PC-9 (cell line): ENCODE measurements around the gene KCNC4. TPM values are rescaled to one million over a fixed set of nuclear protein-coding genes. Genes with fewer than 3 reads are reported as not detected.

Experiments used
- BruUV-seq: library from RNA; stranded (reverse); fragments of 400-500 nt; replicated peaks from 2 replicates; lab custom pipeline; 2021; lab: Mats Ljungman, UMichigan
- CTCF ChIA-PET: fragments of 300-600 bp; sonication (Branson Sonifier 250); formaldehyde crosslinking; loops from one replicate; lab custom pipeline; 2022; ENCODE audit warnings: antibody characterized with exemption; lab: Charles Lee
- POLR2A ChIA-PET: fragments of 300-600 bp; sonication (Branson Sonifier 250); formaldehyde crosslinking; loops from one replicate; lab custom pipeline; 2022; ENCODE audit warnings: antibody characterized with exemption; ENCODE audit not compliant: unreplicated experiment; lab: Charles Lee
- DNase-seq, 2 experiments: peaks; one replicate each; pipeline versions ENCODE4 v3.0.0 to v3.0.0-alpha.2; 2015 to 2022; ENCODE audit warnings: mixed read lengths in 1 of 2
- H2AFZ ChIP-seq: fragments of 200-600 bp; sonication (generic); 2 replicates; pipeline ENCODE4 v1.8.1; 2017; ENCODE audit warnings: antibody characterized with exemption
- H3F3A ChIP-seq: fragments of 200-600 bp; sonication (generic); 2 replicates; pipeline ENCODE4 v1.8.1; 2017; ENCODE audit warnings: antibody characterized with exemption, mild to moderate bottlenecking, low read depth; ENCODE audit not compliant: insufficient read depth
- H3K27ac ChIP-seq: fragments of 200-600 bp; sonication (generic); 2 replicates; pipeline ENCODE4 v1.6.1; 2016; ENCODE audit warnings: mixed run types
- H3K27me3 ChIP-seq: fragments of 200-600 bp; sonication (generic); 2 replicates; pipeline ENCODE4 v1.6.1; 2016; ENCODE audit warnings: low read depth, mixed run types; ENCODE audit not compliant: insufficient read depth
- H3K36me3 ChIP-seq: fragments of 200-600 bp; sonication (generic); 2 replicates; pipeline ENCODE4 v1.6.1; 2016; ENCODE audit warnings: low read depth, mixed run types
- H3K4me1 ChIP-seq: fragments of 200-600 bp; sonication (generic); replicated peaks from 2 replicates; pipeline ENCODE4 v1.6.1; 2016; ENCODE audit warnings: mixed run types; ENCODE audit not compliant: insufficient read depth
- H3K4me2 ChIP-seq: fragments of 200-600 bp; sonication (generic); 2 replicates; pipeline ENCODE4 v1.6.1; 2017; ENCODE audit warnings: mixed run types
- H3K4me3 ChIP-seq: fragments of 200-600 bp; sonication (generic); 2 replicates; pipeline ENCODE4 v1.6.1; 2016; ENCODE audit warnings: mixed run types
- H3K79me2 ChIP-seq: fragments of 200-600 bp; sonication (generic); 2 replicates; pipeline ENCODE4 v1.6.1; 2017; ENCODE audit warnings: low read depth, mixed run types
- H3K9me2 ChIP-seq: fragments of 200-600 bp; sonication (generic); 2 replicates; pipeline ENCODE4 v1.8.1; 2017; ENCODE audit warnings: mild to moderate bottlenecking; ENCODE audit not compliant: insufficient read depth
- H3K9me3 ChIP-seq: fragments of 200-600 bp; sonication (generic); 2 replicates; pipeline ENCODE4 v1.8.1; 2016; ENCODE audit warnings: low read depth; ENCODE audit not compliant: insufficient read depth
- H4K20me1 ChIP-seq: fragments of 200-600 bp; sonication (generic); 2 replicates; pipeline ENCODE4 v1.8.1; 2017; ENCODE audit not compliant: insufficient read depth
- EZH2 ChIP-seq: fragments of 200-600 bp; sonication (generic); IDR thresholded peaks from 2 replicates; pipeline ENCODE4 v1.8.0; 2017; ENCODE audit warnings: antibody characterized with exemption, low read depth
- intact Hi-C: fragments of 100-400 bp; cut with micrococcal nuclease; formaldehyde crosslinking; loops from one replicate; pipeline ENCODE4 v1.10.0; 2022; ENCODE audit not compliant: unreplicated experiment
- total RNA-seq: library from RNA; stranded (reverse); gene quantifications from 2 replicates; pipeline ENCODE4 v1.2.3, GENCODE V29; 2021
- TF ChIP-seq, protein P1 (sequence below): fragments of 200-600 bp; sonication (generic); conservative IDR thresholded peaks from 2 replicates; pipeline ENCODE4 v1.6.1; 2017; ENCODE audit warnings: mixed run types, antibody characterized with exemption, mild to moderate bottlenecking, moderate library complexity

The KCNC4 gene
- total RNA-seq, 1 experiment from 2014 or later: 8.6 TPM

DNA sequence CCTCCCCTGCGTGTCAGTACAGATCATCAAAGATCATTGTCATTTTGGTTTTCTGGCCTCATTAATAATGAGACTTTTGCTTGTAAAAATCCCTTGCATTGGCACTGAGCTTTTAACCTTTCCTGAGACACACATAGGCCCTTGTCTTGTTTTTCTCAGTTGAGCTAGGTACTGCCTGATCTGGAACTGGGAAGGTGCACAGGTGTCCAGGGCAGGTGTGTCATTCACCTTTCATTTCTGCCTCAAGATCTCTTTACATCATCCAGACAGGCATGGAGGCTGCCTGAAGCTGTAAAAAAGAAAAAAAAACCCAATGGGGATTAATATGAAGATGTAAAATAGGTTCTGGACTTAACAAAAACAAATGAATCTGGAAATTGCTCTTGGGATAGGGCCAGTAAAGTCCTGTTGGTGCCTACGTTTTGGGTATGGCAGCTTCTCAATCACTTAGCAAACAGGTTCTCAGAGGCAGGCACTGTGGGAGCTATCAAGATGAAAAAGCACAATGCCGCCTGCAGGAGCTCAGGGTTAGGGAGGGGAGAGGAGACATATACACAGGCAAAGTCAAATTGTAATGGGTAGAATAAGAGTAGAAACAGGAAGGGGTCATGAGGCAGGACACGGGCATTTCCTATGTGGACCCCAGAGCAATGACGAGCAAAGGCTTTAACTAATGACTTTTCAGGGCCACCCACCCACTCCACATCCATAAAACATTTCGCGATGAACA, 1.0 kb upstream of the KCNC4 start:
- no TSS peak for BruUV-seq
- peak overlapping the region; percentile 65; the same call in 1 of the 2 replicates for H3K4me3 ChIP-seq
- H3K27ac ChIP-seq: no peak overlapping the region
- intact Hi-C loops: loop anchor here (1.0 kb wide), 1 partner anchor 287 kb away; no protein-coding TSS in a partner anchor
- no peaks in the 10 kb centered on the region for H3K9me2 ChIP-seq
- H2AFZ ChIP-seq: no peak overlapping the region
- ChIA-PET CTCF (interaction anchor here (0.6 to 2.7 kb wide), 6 partner anchors 103 to 1538 kb away, joined by 3 to 25 read pairs (median 5); partner anchors contain the start of gene RBM15), POLR2A (interaction anchor here (0.7 kb wide), 1 partner anchor 128 kb away, joined by 3 read pairs; no protein-coding TSS in a partner anchor)
- no peak for DNase-seq
- peak overlapping the region; percentile 87 for H3K4me2 ChIP-seq
- no peaks in the 10 kb centered on the region for H3K36me3 ChIP-seq
- no peaks in the 10 kb centered on the region for H3K9me3 ChIP-seq
- H4K20me1 ChIP-seq: peaks cover 8% of the 10 kb centered on the region; the same call in 1 of the 2 replicates
- peaks cover 13% of the 10 kb centered on the region; the same call in 1 of the 2 replicates for H3K79me2 ChIP-seq
- H3K27me3 ChIP-seq: no peaks in the 10 kb centered on the region
- TF ChIP-seq, protein P1, sequence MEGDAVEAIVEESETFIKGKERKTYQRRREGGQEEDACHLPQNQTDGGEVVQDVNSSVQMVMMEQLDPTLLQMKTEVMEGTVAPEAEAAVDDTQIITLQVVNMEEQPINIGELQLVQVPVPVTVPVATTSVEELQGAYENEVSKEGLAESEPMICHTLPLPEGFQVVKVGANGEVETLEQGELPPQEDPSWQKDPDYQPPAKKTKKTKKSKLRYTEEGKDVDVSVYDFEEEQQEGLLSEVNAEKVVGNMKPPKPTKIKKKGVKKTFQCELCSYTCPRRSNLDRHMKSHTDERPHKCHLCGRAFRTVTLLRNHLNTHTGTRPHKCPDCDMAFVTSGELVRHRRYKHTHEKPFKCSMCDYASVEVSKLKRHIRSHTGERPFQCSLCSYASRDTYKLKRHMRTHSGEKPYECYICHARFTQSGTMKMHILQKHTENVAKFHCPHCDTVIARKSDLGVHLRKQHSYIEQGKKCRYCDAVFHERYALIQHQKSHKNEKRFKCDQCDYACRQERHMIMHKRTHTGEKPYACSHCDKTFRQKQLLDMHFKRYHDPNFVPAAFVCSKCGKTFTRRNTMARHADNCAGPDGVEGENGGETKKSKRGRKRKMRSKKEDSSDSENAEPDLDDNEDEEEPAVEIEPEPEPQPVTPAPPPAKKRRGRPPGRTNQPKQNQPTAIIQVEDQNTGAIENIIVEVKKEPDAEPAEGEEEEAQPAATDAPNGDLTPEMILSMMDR: no peak
- no peak for TF ChIP-seq EZH2
- peaks cover 33% of the 10 kb centered on the region for H3F3A ChIP-seq
- peaks cover 38% of the 10 kb centered on the region for H3K4me1 ChIP-seq

DNA sequence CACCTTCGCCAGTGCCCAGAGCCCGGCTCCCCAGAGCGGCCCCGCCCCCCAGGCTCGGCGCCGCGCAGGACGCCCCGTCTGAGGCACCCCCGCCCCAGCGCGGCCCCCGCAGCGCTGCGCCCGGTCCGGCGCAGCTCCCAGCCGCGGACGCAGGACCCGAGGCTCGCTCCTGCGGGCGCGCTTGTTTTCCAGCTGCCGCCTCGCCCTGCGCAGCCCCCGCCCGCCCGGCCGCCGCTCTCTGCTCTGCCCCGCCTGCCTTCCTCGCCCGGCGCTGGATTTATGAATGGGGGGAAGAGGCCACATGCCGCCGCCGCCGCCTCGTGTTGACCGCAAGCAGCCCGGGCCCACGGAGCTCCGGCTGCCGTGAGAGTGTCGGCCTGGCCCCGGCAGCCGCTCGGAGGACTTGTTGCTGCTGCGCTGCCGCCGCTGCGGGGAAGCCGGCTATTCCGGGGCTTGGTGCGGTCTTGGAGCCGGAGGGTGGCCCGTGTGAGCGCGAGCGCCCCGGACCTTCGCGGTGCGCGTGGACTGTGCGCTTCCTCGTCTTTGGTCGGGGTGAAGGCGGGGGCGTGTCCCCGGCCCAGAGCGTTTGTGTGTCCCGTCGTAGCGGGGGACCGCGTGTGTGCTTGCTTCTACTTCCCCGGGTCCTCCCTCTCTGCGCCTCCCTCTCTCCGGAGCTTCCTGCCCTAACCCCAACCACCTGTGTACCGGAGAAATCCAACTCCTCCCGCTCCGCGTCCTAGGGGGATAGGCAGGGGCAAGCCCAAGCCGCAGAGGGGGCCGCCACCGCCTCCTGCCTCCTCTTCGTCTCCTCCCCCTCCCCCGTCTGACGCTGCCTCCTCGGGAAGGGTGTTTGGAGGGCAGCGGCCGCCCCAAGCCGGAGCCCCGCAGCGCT, 736 bp downstream of the KCNC4 start:
- POLR2A ChIA-PET: no interaction called here
- peak overlapping the region; percentile 83 for H2AFZ ChIP-seq

More for the DNA sequence above, 736 bp downstream of the KCNC4 start:
- Histone ChIP-seq H3K27me3 (no peaks in the 10 kb centered on the region), H3K4me1 (peaks cover 50% of the 10 kb centered on the region), H3F3A (peaks cover 35% of the 10 kb centered on the region), H3K4me3 (peak overlapping the region; percentile 65), H4K20me1 (peaks cover 13% of the 10 kb centered on the region; the same call in 1 of the 2 replicates), H3K79me2 (peaks cover 24% of the 10 kb centered on the region), H3K4me2 (peak overlapping the region; percentile 87), H3K36me3 (no peaks in the 10 kb centered on the region), H3K27ac (no peak overlapping the region), H3K9me3 (no peaks in the 10 kb centered on the region), H3K9me2 (no peaks in the 10 kb centered on the region)
- no TSS peak for BruUV-seq
- no peak for TF ChIP-seq EZH2
- TF ChIP-seq, protein P1: no peak
- CTCF ChIA-PET: interaction anchor here (0.7 kb wide), 2 partner anchors 258 to 649 kb away, joined by 3 to 13 read pairs; no protein-coding TSS in a partner anchor
- DNase-seq: peak in 1 of 2 experiments; percentile 38
- intact Hi-C loops: no loop called here
